HG02798 (cell line): ENCODE results near the gene DLG2.
"Not testable (repeated sequence)": the region's sequence is repeated elsewhere in the genome, so short reads cannot be mapped to it uniquely, and the experiment has no call there.

Source experiments
- ATAC-seq: cut with Tn5 transposase; IDR thresholded peaks from one replicate; pipeline ENCODE4 v1.9.1; 2021; ENCODE audit warnings: mild to moderate bottlenecking; ENCODE audit not compliant: unreplicated experiment, poor library complexity

DLG2 gene

DNA sequence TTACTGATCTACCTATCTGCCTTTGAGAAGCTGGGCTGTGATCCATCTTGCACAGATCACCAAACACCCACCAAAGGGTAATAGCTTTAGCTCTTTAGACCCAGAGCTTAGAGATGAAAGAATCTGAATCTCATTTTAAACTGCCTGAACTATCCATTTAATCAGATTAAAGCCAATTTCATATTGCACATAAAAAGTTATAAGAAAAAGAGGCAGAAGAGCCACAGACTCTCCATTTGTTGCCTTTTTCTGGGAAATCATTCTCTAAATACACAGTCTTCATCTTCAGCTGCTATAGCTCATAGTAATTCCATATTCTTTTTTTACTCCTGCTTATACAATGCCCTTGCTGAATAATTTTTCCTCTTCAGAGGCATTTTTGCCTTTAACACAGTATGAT lies 271.2 kb downstream of the DLG2 start:
- no peak for ATAC-seq

- not testable (repeated sequence) for ATAC-seq
Observed at GRCh38 chr11:85349539-85349938, 277.6 kb downstream of the DLG2 start.

DNA sequence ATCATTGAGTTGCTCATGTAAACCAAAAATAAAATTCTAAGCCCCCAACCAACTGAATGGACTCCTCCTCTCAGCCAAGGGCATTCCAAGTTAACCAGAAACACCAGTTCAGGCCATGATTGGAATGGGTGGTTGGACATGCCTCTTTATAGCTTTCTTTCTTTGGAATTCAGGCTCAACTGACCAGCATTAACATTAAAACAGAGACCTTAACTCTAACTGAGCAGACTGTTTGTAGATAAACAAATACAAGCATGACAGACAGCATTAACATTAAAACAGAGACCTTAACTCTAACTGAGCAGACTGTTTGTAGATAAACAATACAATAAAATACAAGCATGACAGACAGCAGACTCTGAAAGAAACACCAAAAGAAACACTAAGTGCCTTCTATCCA lies 278.2 kb downstream of the DLG2 start:
- no peak for ATAC-seq

- ATAC-seq = no peak
Observed at GRCh38 chr11:85347291-85347690, 279.9 kb downstream of the DLG2 start.

DNA sequence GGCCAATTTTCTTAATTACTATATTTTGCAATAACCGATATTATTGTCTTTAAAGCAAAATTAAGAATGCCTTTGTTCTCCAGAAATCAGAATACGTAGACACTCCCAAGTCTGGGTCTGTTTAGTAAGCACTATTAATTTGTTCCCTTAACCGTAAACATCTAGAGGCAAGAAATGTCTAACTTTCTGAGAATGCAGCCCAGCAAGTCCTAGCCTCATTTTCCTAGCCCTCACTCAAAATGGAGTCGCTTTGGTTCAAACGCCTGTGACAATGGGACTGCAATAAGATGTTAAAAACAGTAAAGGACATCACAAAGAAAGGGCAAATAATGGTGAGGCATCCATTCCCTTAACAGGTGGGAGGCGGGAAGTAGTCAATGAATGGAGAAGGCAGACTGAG lies 280.7 kb downstream of the DLG2 start:
- ATAC-seq = no peak

DNA sequence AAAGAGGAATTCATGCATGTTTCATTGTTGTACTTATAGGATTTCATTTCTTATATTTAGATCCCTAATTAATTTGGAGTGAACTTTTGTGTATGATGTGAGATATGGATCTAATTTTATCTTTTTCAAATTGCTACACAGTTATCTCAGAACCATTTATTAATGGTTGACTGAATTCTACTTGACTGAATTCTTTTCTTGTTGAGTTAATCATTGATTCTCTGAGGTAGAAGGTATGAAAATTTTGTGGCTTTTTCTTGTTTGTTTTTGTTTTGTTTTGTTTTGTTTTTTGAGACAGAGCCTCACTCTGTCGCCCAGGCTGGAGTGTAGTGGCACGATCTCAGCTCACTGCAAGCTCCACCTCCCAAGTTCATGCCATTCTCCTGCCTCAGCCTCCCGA lies 286.3 kb downstream of the DLG2 start:
- ATAC-seq = not testable (repeated sequence)

DNA sequence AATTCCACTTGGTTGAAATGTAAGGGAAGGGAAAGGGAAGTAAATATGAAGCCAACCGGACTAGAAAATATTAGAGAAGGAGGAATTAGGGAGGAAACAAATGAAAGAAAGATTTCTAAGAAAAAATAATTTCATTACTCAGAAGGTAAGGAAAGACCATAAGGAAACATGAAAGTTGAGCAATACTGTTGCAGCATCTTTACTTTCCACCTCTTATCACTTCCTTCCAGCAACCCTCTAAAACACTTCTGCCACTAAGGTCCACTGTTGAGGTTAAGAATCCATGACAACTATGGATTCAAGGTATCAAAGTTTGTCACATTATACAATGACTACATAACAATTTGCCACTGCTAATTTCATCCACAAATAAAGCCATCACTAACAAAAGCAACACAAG lies 308.6 kb downstream of the DLG2 start:
- no peak for ATAC-seq

DNA sequence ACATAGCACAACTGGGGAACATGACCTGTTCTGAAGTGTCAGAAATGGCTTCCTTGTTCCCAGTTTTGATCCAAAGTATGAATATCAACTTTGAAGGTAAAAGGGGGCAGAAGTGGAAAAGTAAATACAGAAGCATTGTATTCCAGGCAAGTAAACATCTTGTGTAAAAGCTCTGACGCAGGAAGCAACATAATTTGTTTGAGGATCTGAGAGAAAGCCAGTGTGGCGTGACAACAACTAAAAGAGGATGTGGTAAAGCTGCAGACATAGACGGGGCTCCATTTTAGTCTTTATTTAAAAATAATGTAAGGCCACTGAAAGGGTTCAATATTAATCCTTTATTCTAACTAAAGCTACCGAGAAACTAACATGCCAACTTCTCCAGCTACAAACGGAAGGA lies 310.2 kb downstream of the DLG2 start:
- peak; percentile 96 for ATAC-seq

DNA sequence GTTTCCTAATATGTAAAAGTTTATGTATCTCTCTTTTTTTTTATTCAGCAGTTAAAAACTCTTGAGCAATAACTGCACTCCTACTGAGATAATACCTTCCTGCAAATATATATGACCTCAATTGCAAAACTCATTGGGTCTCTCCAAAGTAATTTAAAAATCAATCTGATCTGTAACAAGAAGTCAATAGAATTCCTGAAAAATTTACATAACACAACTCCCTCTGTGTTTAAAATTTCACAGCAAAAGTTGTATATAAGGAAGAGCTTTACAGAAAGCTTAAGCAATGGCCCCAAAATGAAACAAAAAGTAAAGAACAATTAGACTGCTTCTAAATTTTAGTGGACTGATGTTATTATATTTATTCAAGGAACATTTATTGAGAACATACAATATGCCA lies 313.4 kb downstream of the DLG2 start:
- no peak for ATAC-seq

DNA sequence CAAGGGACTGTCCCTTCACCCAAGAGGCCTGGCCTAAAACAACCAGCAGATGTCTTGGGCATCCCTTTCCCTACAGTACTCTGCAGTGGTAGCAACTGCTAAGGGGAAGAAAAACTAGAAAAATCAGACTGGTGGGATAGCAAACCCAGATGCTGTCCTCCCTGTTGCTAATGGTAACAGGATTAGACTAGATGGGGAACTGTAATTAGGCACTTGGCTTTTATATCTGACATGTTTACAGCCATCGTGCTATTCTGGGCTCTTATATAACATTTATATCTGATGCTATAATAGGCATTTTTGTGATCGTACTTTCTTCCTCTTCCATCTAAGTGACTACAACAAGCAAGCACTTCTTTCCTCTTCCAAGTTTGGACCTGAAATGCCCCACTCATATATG lies 316.7 kb downstream of the DLG2 start:
- no peak for ATAC-seq

DNA sequence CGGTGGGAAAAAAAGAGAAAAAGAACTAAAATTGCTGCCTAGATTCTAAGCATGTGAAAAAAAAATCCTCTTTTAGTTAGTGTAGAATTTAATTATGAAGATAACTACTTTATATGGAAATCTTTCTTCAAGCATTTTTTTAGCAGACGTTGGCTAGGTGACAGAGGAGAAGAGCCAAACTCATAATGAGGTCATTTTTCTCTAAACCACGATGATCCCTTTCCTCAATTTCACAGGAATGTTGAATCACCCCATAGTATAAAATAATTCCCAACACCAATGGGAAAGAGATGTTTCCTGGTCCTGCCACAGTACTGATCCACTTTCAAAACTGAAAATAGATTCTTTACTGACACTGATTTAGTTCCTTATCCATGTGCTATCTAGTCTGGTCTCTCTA lies 319.8 kb downstream of the DLG2 start:
- ATAC-seq = no peak

- no peak for ATAC-seq
Observed at GRCh38 chr11:85301895-85302678, 325.1 kb downstream of the DLG2 start.

GRCh38 chr11:85299258-85299942 lies 327.7 kb downstream of the DLG2 start:
- no peak for ATAC-seq

GRCh38 chr11:85295694-85296271 lies 331.4 kb downstream of the DLG2 start:
- ATAC-seq = no peak

- no peak for ATAC-seq
Observed at GRCh38 chr11:85281550-85281949, 345.6 kb downstream of the DLG2 start.

DNA sequence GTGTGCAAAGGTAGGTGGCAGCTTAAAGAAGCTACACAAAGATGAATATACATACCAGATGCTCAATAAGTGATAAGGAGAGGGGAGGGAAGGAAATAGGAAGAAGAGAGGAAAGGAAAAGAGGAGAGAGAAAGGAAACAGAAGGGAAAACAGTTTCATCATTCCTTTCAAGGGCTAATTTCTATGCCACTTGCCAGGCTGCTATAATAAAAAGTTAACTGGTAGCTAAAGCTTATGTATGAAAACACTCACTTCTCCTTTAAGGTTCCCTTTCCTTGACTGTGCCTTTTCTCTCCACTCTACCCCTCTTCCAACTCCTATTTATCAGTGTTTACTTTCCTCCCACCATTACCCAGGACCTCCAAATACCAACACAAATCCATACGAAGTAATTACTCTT lies 347.9 kb downstream of the DLG2 start:
- no peak for ATAC-seq

DNA sequence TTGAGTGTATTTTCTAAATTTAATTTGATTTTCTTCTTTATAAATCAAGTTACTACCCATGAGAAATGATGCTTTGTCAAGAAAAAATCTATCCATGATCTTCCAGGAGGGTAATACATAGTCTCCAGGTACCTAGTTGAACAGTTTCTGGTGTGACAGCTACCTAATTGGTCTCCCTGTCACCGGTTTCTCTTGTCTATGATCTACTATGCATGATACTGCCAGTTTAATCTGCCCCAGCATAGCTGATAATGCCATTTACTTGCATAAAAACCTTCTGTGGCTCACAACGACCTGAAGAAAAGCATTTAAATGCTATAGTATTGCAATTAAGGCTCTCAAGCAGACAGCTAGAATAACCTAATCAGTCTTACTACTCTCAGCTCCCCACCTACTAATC lies 349.5 kb downstream of the DLG2 start:
- ATAC-seq = no peak

DNA sequence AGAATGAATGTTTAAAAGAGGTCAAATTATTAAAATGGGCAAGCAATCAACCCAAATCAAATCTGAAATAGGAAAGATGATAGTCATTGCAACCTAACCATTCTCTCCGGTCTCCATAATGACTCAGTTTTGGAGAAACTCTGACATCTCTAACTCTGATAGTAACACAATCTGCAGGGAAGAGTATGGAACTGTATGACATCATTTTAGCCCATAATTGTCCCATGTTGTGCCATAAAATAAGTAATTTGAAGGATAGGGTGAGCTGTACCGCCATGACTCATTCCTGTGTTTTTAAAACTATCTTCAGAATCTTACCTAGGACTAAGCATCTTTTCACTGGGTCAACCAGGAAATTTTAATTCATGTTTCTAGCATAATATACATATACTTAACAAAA lies 350.8 kb downstream of the DLG2 start:
- no peak for ATAC-seq

DNA sequence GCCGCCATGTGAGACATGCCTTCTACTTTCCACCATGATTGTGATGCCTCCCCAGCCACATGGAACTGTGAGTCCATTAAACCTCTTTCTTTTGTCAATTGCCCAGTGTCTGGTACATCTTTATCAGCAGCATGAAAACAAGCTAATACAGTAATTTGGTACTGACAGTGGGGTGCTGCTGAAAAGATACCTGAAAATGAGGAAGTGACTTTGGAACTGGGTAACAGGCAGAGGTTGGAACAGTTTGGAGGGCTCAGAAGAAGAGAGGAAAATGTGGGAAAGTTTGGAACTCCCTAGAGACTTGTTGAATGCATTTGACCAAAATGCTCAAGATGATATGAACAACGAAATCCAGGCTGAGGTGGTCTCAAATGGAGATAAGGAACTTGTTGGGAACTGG lies 356.8 kb downstream of the DLG2 start:
- not testable (repeated sequence) for ATAC-seq

DNA sequence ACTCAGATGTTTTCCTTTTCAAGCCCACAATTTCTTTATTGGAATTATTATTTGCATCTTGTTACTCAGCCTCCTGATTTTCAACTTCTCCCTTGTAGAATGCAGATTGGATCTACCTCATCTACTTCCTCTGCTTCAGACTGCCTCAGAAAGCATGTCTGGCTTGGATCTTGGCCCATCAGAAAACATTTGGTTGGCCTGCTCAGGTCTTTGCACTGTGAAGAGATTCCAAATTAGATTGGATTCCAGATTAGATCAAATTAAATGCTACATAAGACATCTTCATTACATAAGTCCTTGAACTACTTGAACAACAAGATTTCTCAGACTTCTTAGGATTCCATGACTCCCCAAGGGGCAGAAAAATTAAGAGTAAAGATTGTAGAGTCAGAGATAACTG lies 358.0 kb downstream of the DLG2 start:
- ATAC-seq = no peak

DNA sequence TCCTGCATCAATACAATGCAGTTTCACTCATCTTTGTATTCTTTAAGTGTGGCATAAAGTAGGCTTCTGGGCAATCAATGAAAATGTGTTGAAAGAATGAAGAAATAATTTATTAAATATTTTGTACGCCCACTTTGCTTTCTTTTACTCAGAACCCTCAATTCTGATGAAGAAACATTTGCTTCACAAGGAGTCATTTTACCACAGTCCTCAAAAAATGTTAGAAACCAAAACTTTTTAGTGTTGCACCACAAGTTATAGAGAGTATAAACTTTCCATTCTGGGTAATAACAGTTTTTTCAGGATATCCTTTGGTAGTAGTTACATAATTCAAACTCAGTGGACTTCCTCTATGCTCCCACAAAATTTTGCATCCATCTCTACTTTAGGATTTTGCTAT lies 360.5 kb downstream of the DLG2 start:
- no peak for ATAC-seq

GRCh38 chr11:85263328-85263727 lies 363.8 kb downstream of the DLG2 start:
- ATAC-seq = no peak
